ENCODE measurements around the gene BPIFB3. TPM values are rescaled to one million over a fixed set of nuclear protein-coding genes. Genes with fewer than 3 reads are reported as not detected.
"Not testable (repeated sequence)": the region's sequence is repeated elsewhere in the genome, so short reads cannot be mapped to it uniquely, and the experiment has no call there.

The BPIFB3 gene
- polyA plus RNA-seq, 4 donors = not detected

GRCh38 chr20:33082546-33082945, 28.8 kb downstream of the BPIFB3 start:
- no peak for DNase-seq (ENCODE audit: low read depth in 4 of 4, low spot score in 2 of 4)

GRCh38 chr20:33083544-33084340, 30.0 kb downstream of the BPIFB3 start:
- DNase-seq (ENCODE audit: low read depth in 4 of 4, low spot score in 2 of 4) = no peak

GRCh38 chr20:33084722-33085121, 31.0 kb downstream of the BPIFB3 start:
- no peak for DNase-seq (ENCODE audit: low read depth in 4 of 4, low spot score in 2 of 4)

- no peak for DNase-seq (ENCODE audit: low read depth in 4 of 4, low spot score in 2 of 4)
Measured at GRCh38 chr20:33086052-33086722, 32.5 kb downstream of the BPIFB3 start.

- no peak for DNase-seq (ENCODE audit: low read depth in 4 of 4, low spot score in 2 of 4)
Measured at GRCh38 chr20:33091147-33091546, 37.4 kb downstream of the BPIFB3 start.

- no peak for DNase-seq (ENCODE audit: low read depth in 4 of 4, low spot score in 2 of 4)
Measured at GRCh38 chr20:33091693-33092092, 38.0 kb downstream of the BPIFB3 start.

- no peak for DNase-seq (ENCODE audit: low read depth in 4 of 4, low spot score in 2 of 4)
Measured at GRCh38 chr20:33092361-33092760, 38.7 kb downstream of the BPIFB3 start.

GRCh38 chr20:33093074-33093473, 39.4 kb downstream of the BPIFB3 start:
- no peak for DNase-seq (ENCODE audit: low read depth in 4 of 4, low spot score in 2 of 4)

GRCh38 chr20:33093582-33093981, 39.9 kb downstream of the BPIFB3 start:
- no peak for DNase-seq (ENCODE audit: low read depth in 4 of 4, low spot score in 2 of 4)

GRCh38 chr20:33095249-33095648, 41.5 kb downstream of the BPIFB3 start:
- no peak for DNase-seq (ENCODE audit: low read depth in 4 of 4, low spot score in 2 of 4)

GRCh38 chr20:33095902-33096584, 42.3 kb downstream of the BPIFB3 start:
- DNase-seq (ENCODE audit: low read depth in 4 of 4, low spot score in 2 of 4) = peak in 3 of 4 donors; percentile 3 to 27 (median 24)

GRCh38 chr20:33097001-33097400, 43.3 kb downstream of the BPIFB3 start:
- no peak for DNase-seq (ENCODE audit: low read depth in 4 of 4, low spot score in 2 of 4)

GRCh38 chr20:33099843-33100538, 46.3 kb downstream of the BPIFB3 start:
- no peak for DNase-seq (ENCODE audit: low read depth in 4 of 4, low spot score in 2 of 4)

GRCh38 chr20:33103556-33103955, 49.9 kb downstream of the BPIFB3 start:
- no peak for DNase-seq (ENCODE audit: low read depth in 4 of 4, low spot score in 2 of 4)

- no peak for DNase-seq (ENCODE audit: low read depth in 4 of 4, low spot score in 2 of 4)
Measured at GRCh38 chr20:33104336-33104735, 50.6 kb downstream of the BPIFB3 start.

- DNase-seq (ENCODE audit: low read depth in 4 of 4, low spot score in 2 of 4) = no peak
Measured at GRCh38 chr20:33105316-33105924, 51.7 kb downstream of the BPIFB3 start.

- DNase-seq (ENCODE audit: low read depth in 4 of 4, low spot score in 2 of 4) = not testable (repeated sequence)
Measured at GRCh38 chr20:33106058-33106620, 52.4 kb downstream of the BPIFB3 start.

- DNase-seq (ENCODE audit: low read depth in 4 of 4, low spot score in 2 of 4) = no peak
Measured at GRCh38 chr20:33108661-33109060, 55.0 kb downstream of the BPIFB3 start.

- no peak for DNase-seq (ENCODE audit: low read depth in 4 of 4, low spot score in 2 of 4)
Measured at GRCh38 chr20:33110147-33110825, 56.6 kb downstream of the BPIFB3 start.

- DNase-seq (ENCODE audit: low read depth in 4 of 4, low spot score in 2 of 4) = no peak
Measured at GRCh38 chr20:33111306-33111705, 57.6 kb downstream of the BPIFB3 start.
